Omental fat pad (tissue), 4 donors: ENCODE data around the gene OCSTAMP. TPM values are rescaled to one million over a fixed set of nuclear protein-coding genes. Genes with fewer than 3 reads are reported as not detected.

Source experiments
- ATAC-seq: fragments of 150-250 bp; one replicate; pipeline ENCODE4 v1.9.1; 2016; ENCODE audit warnings: mild to moderate bottlenecking, moderate library complexity; ENCODE audit not compliant: low FRiP score
- DNase-seq: peaks from one replicate; pipeline ENCODE4 v3.0.0-alpha.2; 2019; ENCODE audit warnings: low spot score
- CTCF ChIP-seq, 3 donors: fragments of 450-650 bp; IDR thresholded peaks; one replicate each; pipeline ENCODE4 v1.5.1; 2016 to 2017; ENCODE audit warnings: antibody characterized with exemption in 3 of 3, mild to moderate bottlenecking in 3 of 3, moderate library complexity in 2 of 3
- total RNA-seq, 4 donors: library from RNA; depleted of rRNA; stranded (reverse); fragments of >200 nt; gene quantifications; one replicate each; pipeline ENCODE4 v1.1.0, GENCODE V29; 2016

Gene OCSTAMP
- total RNA-seq, 4 donors from 2014 or later = 0.24 TPM; not detected in 3

DNA sequence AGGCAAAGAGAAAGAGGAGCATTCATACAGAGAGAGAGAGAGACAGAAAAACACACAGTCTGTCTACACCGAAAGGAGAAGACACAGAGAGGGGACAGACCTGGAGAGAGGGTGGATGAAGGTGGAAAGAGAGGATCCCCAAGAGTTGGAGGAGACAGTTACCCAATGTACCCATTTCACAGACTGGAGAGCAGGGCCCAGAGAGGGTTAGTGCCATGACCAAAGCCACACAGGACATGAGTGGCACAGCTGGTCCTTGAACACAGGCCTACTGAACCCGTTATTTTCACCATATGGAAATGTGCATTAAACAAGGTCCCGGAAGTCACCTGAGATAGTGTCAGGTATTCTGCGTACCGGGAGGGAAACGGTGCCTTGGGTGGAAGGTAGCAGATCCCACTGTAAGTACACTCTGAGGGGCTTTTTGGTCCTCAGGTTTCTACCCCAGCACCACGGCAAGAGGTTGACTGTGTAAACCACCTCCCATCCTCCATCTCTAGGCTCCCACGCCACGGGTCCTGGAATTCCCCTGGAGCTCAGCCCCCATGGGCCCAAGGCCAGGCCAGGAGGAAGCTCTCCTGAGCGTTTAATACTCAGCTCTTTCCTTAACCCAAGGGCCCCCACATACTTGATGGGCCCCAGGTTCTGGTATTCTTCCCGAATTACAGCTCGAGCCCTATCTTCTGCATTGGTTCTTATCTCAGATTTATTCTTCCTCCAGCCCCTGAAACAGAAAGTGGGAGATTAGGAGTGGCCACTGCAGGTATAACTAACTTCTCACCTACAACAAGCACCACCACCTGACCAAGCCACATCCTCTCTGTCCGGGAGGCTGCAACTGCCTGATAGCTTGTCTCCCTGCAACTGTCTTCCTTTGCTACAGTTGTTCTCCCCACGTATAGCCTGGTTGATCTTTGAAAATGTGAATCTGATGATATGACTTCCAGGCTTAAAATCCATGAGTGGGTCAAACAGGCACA is 38.4 kb upstream of the OCSTAMP start:
- TF ChIP-seq CTCF (IDR thresholded peaks at IDR 0.05) = no peak
- ATAC-seq = no peak
- no peak for DNase-seq

GRCh38 chr20:46587986-46588385 is 37.5 kb upstream of the OCSTAMP start:
- ATAC-seq (no peak), DNase-seq (no peak)
- TF ChIP-seq CTCF (IDR thresholded peaks at IDR 0.05) = no peak

- no peak for DNase-seq
- ATAC-seq = no peak
- no peak for TF ChIP-seq CTCF (IDR thresholded peaks at IDR 0.05)
Observed at GRCh38 chr20:46586724-46587123, 36.3 kb upstream of the OCSTAMP start.

DNA sequence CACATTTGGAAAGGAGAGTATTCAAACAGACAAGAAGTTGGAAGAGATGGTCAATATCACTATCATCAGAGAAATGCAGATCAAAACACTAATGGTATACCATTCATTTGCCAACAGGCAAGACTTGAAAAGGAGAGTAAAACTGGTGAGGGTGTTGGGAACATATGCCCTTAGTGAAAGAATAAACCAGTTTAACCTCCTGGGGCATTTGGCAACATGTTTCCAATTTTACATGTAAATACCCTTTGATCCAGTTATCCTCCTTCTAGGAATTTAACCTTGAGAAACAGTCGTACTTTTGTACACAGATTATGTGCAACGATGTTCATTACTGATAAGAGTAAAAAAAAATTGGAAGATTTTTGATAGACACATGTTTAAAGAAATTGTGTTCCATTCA is 34.1 kb upstream of the OCSTAMP start:
- no peak for ATAC-seq
- no peak for TF ChIP-seq CTCF (IDR thresholded peaks at IDR 0.05)
- no peak for DNase-seq

GRCh38 chr20:46583411-46584214 is 33.2 kb upstream of the OCSTAMP start:
- DNase-seq = no peak
- TF ChIP-seq CTCF (IDR thresholded peaks at IDR 0.05) = no peak
- no peak for ATAC-seq

GRCh38 chr20:46582648-46583047 is 32.2 kb upstream of the OCSTAMP start:
- DNase-seq (no peak), ATAC-seq (no peak)
- TF ChIP-seq CTCF (IDR thresholded peaks at IDR 0.05) = no peak
